H9 (cell line): ENCODE measurements around the gene CRNKL1. TPM values are rescaled to one million over a fixed set of nuclear protein-coding genes. Genes with fewer than 3 reads are reported as not detected.

Experiments used
- DNase-seq: peaks from one replicate; pipeline ENCODE4 v3.0.0-alpha.2; 2017
- H2AFZ ChIP-seq: one replicate; pipeline ENCODE4 v1.6.1; 2013; ENCODE audit warnings: mild to moderate bottlenecking, low read length, control low read depth, moderate library complexity
- H2AK5ac ChIP-seq: 2 replicates; pipeline ENCODE4 v1.6.1; 2013; ENCODE audit warnings: low read length, control low read depth, mixed read lengths; ENCODE audit not compliant: insufficient read length
- H2BK120ac ChIP-seq: one replicate; pipeline ENCODE4 v1.6.1; 2013; ENCODE audit warnings: low read depth, mild to moderate bottlenecking, low read length, control low read depth, inconsistent platforms; ENCODE audit not compliant: poor library complexity, severe bottlenecking
- H2BK12ac ChIP-seq: 2 replicates; pipeline ENCODE4 v1.6.1; 2013; ENCODE audit warnings: low read length, control low read depth, mixed read lengths, low read depth; ENCODE audit not compliant: insufficient read length
- H2BK15ac ChIP-seq: 2 replicates; pipeline ENCODE4 v1.6.1; 2013; ENCODE audit warnings: low read depth, low read length, control low read depth
- H2BK20ac ChIP-seq: one replicate; pipeline ENCODE4 v1.6.1; 2013; ENCODE audit warnings: low read depth, mild to moderate bottlenecking, low read length, control low read depth, inconsistent platforms; ENCODE audit not compliant: poor library complexity, severe bottlenecking
- H2BK5ac ChIP-seq: 2 replicates; pipeline ENCODE4 v1.6.1; 2013; ENCODE audit warnings: low read length, control low read depth, mixed read lengths; ENCODE audit not compliant: insufficient read length
- H3K14ac ChIP-seq: 2 replicates; pipeline ENCODE4 v1.6.1; 2013; ENCODE audit warnings: low read length, control low read depth; ENCODE audit not compliant: insufficient read depth
- H3K18ac ChIP-seq: 2 replicates; pipeline ENCODE4 v1.6.1; 2013; ENCODE audit warnings: low read depth, mild to moderate bottlenecking, mixed read lengths, low read length, control low read depth; ENCODE audit not compliant: insufficient read length
- H3K23ac ChIP-seq: 2 replicates; pipeline ENCODE4 v1.6.1; 2013; ENCODE audit warnings: low read length, control low read depth, mixed read lengths, low read depth; ENCODE audit not compliant: insufficient read length
- H3K23me2 ChIP-seq: 2 replicates; pipeline ENCODE4 v1.6.1; 2013; ENCODE audit warnings: low read depth, mild to moderate bottlenecking, mixed read lengths, low read length, control low read depth; ENCODE audit not compliant: insufficient read length, poor library complexity, severe bottlenecking
- H3K27ac ChIP-seq: 2 replicates; pipeline ENCODE4 v1.5.1; 2013; ENCODE audit warnings: low read length, control low read depth, mixed read lengths, low read depth; ENCODE audit not compliant: insufficient read length
- H3K27me3 ChIP-seq: 2 replicates; pipeline ENCODE4 v1.6.1; 2013; ENCODE audit warnings: low read length, control low read depth, inconsistent platforms; ENCODE audit not compliant: insufficient read depth
- H3K4ac ChIP-seq: 2 replicates; pipeline ENCODE4 v1.6.1; 2013; ENCODE audit warnings: low read depth, mild to moderate bottlenecking, control low read depth, inconsistent platforms, low read length, moderate library complexity
- H3K4me1 ChIP-seq: 2 replicates; pipeline ENCODE4 v1.6.1; 2013; ENCODE audit warnings: low read length, control low read depth, inconsistent platforms; ENCODE audit not compliant: insufficient read depth
- H3K4me2 ChIP-seq: 2 replicates; pipeline ENCODE4 v1.6.1; 2013; ENCODE audit warnings: low read length, control low read depth, mixed read lengths; ENCODE audit not compliant: insufficient read length, insufficient read depth
- H3K56ac ChIP-seq: 2 replicates; pipeline ENCODE4 v1.6.1; 2013; ENCODE audit warnings: low read depth, mild to moderate bottlenecking, mixed read lengths, low read length, control low read depth; ENCODE audit not compliant: insufficient read length
- H3K79me1 ChIP-seq: 2 replicates; pipeline ENCODE4 v1.6.1; 2013; ENCODE audit warnings: low read depth, mild to moderate bottlenecking, moderate library complexity, low read length, control low read depth, inconsistent platforms; ENCODE audit not compliant: insufficient read depth, poor library complexity, severe bottlenecking
- H3K79me2 ChIP-seq: 2 replicates; pipeline ENCODE4 v1.6.1; 2013; ENCODE audit warnings: low read length, control low read depth, inconsistent platforms; ENCODE audit not compliant: insufficient read depth
- H3K9ac ChIP-seq: 2 replicates; pipeline ENCODE4 v1.6.1; 2013; ENCODE audit warnings: low read length, control low read depth, mixed read lengths; ENCODE audit not compliant: insufficient read length; ENCODE audit errors: extremely low read depth
- H3K9me3 ChIP-seq: one replicate; pipeline ENCODE4 v1.6.1; 2013; ENCODE audit warnings: low read depth, low read length, inconsistent platforms; ENCODE audit not compliant: control insufficient read depth
- H3T11ph ChIP-seq: one replicate; pipeline ENCODE4 v1.6.1; 2013; ENCODE audit warnings: mild to moderate bottlenecking, low read length, control low read depth, inconsistent platforms
- H4K20me1 ChIP-seq: one replicate; pipeline ENCODE4 v1.6.1; 2013; ENCODE audit not compliant: control insufficient read depth, insufficient read length, insufficient read depth
- H4K5ac ChIP-seq: 2 replicates; pipeline ENCODE4 v1.6.1; 2013; ENCODE audit warnings: low read depth, mild to moderate bottlenecking, mixed read lengths, low read length, control low read depth; ENCODE audit not compliant: insufficient read length
- H4K8ac ChIP-seq: replicated peaks from 2 replicates; pipeline ENCODE4 v1.6.1; 2013; ENCODE audit warnings: low read length, control low read depth, mixed read lengths, low read depth; ENCODE audit not compliant: insufficient read length
- H4K91ac ChIP-seq: 2 replicates; pipeline ENCODE4 v1.6.1; 2013; ENCODE audit warnings: low read depth, mild to moderate bottlenecking, moderate library complexity, mixed read lengths, low read length, control low read depth; ENCODE audit not compliant: insufficient read length
- H3K27ac Mint-ChIP-seq, 3 experiments: 2 replicates in 2 of 3; 3 replicates in 1 of 3; pipeline ENCODE4 v1.8.0; 2020 to 2021; ENCODE audit warnings: mixed read lengths in 3 of 3, mild to moderate bottlenecking in 1 of 3, moderate library complexity in 1 of 3
- H3K27me3 Mint-ChIP-seq: 2 replicates; pipeline ENCODE4 v1.8.0; 2021; ENCODE audit warnings: low read depth, mild to moderate bottlenecking, moderate library complexity, mixed read lengths
- H3K36me3 Mint-ChIP-seq, 3 experiments: 2 replicates in 2 of 3; 3 replicates in 1 of 3; pipeline ENCODE4 v1.8.0; 2020 to 2021; ENCODE audit warnings: low read depth in 3 of 3, mixed read lengths in 3 of 3; ENCODE audit not compliant: insufficient read depth in 1 of 3
- H3K4me1 Mint-ChIP-seq, 2 experiments: 2 replicates each; pipeline ENCODE4 v1.8.0; 2020; ENCODE audit warnings: mixed read lengths in 2 of 2
- H3K4me3 Mint-ChIP-seq, 2 experiments: 2 replicates in 1 of 2; 3 replicates in 1 of 2; pipeline ENCODE4 v1.8.0; 2020 to 2021; ENCODE audit warnings: mild to moderate bottlenecking in 2 of 2, mixed read lengths in 2 of 2, moderate library complexity in 1 of 2
- H3K9me3 Mint-ChIP-seq, 2 experiments: 2 replicates in 1 of 2; 3 replicates in 1 of 2; pipeline ENCODE4 v1.8.0; 2020; ENCODE audit warnings: mild to moderate bottlenecking in 2 of 2, mixed read lengths in 2 of 2, moderate library complexity in 1 of 2
- WGBS: extraction: QIAGEN DNeasy Blood & Tissue Kit; methylation state at CpG from one replicate; pipeline ENCODE4 v1.1.7; 2013; ENCODE audit warnings: missing lambda C conversion rate, low lambda C conversion rate, mixed read lengths; ENCODE audit not compliant: insufficient read length; ENCODE audit errors: extremely low coverage; 5-methylcytosine and 5-hydroxymethylcytosine counted together
- total RNA-seq: library from RNA; stranded (reverse); gene quantifications from 2 replicates; pipeline ENCODE4 v1.2.1, GENCODE V29; 2021
- TF ChIP-seq, protein P1 (sequence below): fragments of 200-600 bp; sonication (generic); conservative IDR thresholded peaks from 3 replicates; pipeline ENCODE4 v1.8.0; 2021; ENCODE audit warnings: antibody characterized with exemption, mild to moderate bottlenecking

Gene CRNKL1
- total RNA-seq, 1 experiment from 2014 or later, result 30.2 TPM

GRCh38 chr20:20010639-20011500 is 41.4 kb downstream of the CRNKL1 start:
- Mint-ChIP-seq H3K27me3 (no peaks in the 10 kb centered on the region), H3K27ac (no peak overlapping the region), H3K9me3 (no peaks in the 10 kb centered on the region), H3K4me3 (no peak overlapping the region), H3K36me3 (no peaks in the 10 kb centered on the region), H3K4me1 (peaks cover 10 to 24% of the 10 kb centered on the region in 2 experiments)
- TF ChIP-seq, protein P1, sequence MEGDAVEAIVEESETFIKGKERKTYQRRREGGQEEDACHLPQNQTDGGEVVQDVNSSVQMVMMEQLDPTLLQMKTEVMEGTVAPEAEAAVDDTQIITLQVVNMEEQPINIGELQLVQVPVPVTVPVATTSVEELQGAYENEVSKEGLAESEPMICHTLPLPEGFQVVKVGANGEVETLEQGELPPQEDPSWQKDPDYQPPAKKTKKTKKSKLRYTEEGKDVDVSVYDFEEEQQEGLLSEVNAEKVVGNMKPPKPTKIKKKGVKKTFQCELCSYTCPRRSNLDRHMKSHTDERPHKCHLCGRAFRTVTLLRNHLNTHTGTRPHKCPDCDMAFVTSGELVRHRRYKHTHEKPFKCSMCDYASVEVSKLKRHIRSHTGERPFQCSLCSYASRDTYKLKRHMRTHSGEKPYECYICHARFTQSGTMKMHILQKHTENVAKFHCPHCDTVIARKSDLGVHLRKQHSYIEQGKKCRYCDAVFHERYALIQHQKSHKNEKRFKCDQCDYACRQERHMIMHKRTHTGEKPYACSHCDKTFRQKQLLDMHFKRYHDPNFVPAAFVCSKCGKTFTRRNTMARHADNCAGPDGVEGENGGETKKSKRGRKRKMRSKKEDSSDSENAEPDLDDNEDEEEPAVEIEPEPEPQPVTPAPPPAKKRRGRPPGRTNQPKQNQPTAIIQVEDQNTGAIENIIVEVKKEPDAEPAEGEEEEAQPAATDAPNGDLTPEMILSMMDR, result no peak
- Histone ChIP-seq H2BK12ac (no peak overlapping the region), H2BK120ac (no peak overlapping the region), H3T11ph (no peak overlapping the region), H4K8ac (no peak overlapping the region), H3K23me2 (no peaks in the 10 kb centered on the region), H2BK5ac (no peak overlapping the region), H2AFZ (no peak overlapping the region), H4K5ac (no peak overlapping the region), H3K4ac (no peak overlapping the region), H3K4me1 (no peaks in the 10 kb centered on the region), H3K14ac (no peak overlapping the region), H3K79me2 (no peaks in the 10 kb centered on the region), H2BK20ac (no peak overlapping the region), H3K56ac (no peak overlapping the region), H4K20me1 (no peaks in the 10 kb centered on the region), H4K91ac (no peak overlapping the region), H3K79me1 (no peaks in the 10 kb centered on the region), H3K27ac (no peak overlapping the region), H3K9ac (no peak overlapping the region), H3K9me3 (no peaks in the 10 kb centered on the region), H2BK15ac (no peak overlapping the region), H3K4me2 (no peak overlapping the region), H3K18ac (no peak overlapping the region), H2AK5ac (no peak overlapping the region), H3K23ac (no peak overlapping the region), H3K27me3 (no peaks in the 10 kb centered on the region)
- no peak for DNase-seq
- no CpG with 5 or more reads among the region's 4 CpGs for WGBS
